H1 (cell line): Measurements from ENCODE around the gene CD72. TPM values are rescaled to one million over a fixed set of nuclear protein-coding genes. Genes with fewer than 3 reads are reported as not detected.

Experiments used
- ASH2L ChIP-seq: fragments of 200-600, 300-600 bp; sonication (generic); IDR thresholded peaks from one replicate; pipeline ENCODE4 v1.7.1; 2017; ENCODE audit warnings: low read length
- ATF2 ChIP-seq: IDR thresholded peaks from 2 replicates; pipeline ENCODE4 v1.6.1; 2012; ENCODE audit warnings: low read length, inconsistent platforms
- ATF3 ChIP-seq: IDR thresholded peaks from 2 replicates; pipeline ENCODE4 v1.6.1; 2011; ENCODE audit warnings: low read depth, mild to moderate bottlenecking, low read length; ENCODE audit not compliant: insufficient read depth
- BACH1 ChIP-seq: IDR thresholded peaks from 2 replicates; pipeline ENCODE4 v1.6.1; 2012; ENCODE audit warnings: low read length, improper control_type of control experiment
- CHD1 ChIP-seq: IDR thresholded peaks from 2 replicates; pipeline ENCODE4 v1.6.1; 2012; ENCODE audit warnings: low read depth, low read length, improper control_type of control experiment
- CREB1 ChIP-seq: IDR thresholded peaks from 2 replicates; pipeline ENCODE4 v1.6.1; 2012; ENCODE audit warnings: inconsistent platforms
- FOSL1 ChIP-seq: IDR thresholded peaks from 2 replicates; pipeline ENCODE4 v1.6.1; 2011; ENCODE audit warnings: mild to moderate bottlenecking, low read depth, low read length, moderate library complexity; ENCODE audit not compliant: insufficient read depth
- GABPA ChIP-seq: IDR thresholded peaks from 2 replicates; pipeline ENCODE4 v1.6.1; 2011; ENCODE audit warnings: mild to moderate bottlenecking, low read length, moderate library complexity, borderline replicate concordance; ENCODE audit not compliant: insufficient read depth
- GTF2F1 ChIP-seq: IDR thresholded peaks from 2 replicates; pipeline ENCODE4 v1.6.1; 2012; ENCODE audit warnings: low read depth, low read length, improper control_type of control experiment, borderline replicate concordance
- HDAC2 ChIP-seq, 2 experiments: fragments of 300-600 bp in 1 of 2; sonication (generic) in 1 of 2; IDR thresholded peaks; 2 replicates each; pipeline ENCODE4 v1.6.1; 2011 to 2012; ENCODE audit warnings: low read depth in 2 of 2, low read length in 2 of 2, mild to moderate bottlenecking in 2 of 2, moderate library complexity in 2 of 2, borderline replicate concordance in 1 of 2, inconsistent platforms in 1 of 2
- HDAC6 ChIP-seq: IDR thresholded peaks from one replicate; pipeline ENCODE4 v1.7.1; 2012; ENCODE audit warnings: low read depth, mild to moderate bottlenecking, inconsistent platforms, low read length, moderate library complexity
- JUN ChIP-seq: IDR thresholded peaks from 2 replicates; pipeline ENCODE4 v1.6.1; 2011; ENCODE audit warnings: low read depth, mild to moderate bottlenecking, improper control_type of control experiment, low read length
- MAX ChIP-seq: IDR thresholded peaks from 2 replicates; pipeline ENCODE4 v1.6.1; 2012; ENCODE audit warnings: inconsistent platforms
- PHF8 ChIP-seq: fragments of 200-600 bp; sonication (generic); conservative IDR thresholded peaks from 2 replicates; pipeline ENCODE4 v1.7.1; 2012; ENCODE audit warnings: low read depth, mild to moderate bottlenecking, inconsistent platforms, low read length, moderate library complexity
- POLR2A ChIP-seq, 2 experiments: IDR thresholded peaks; 1 replicate in 1 of 2; 2 replicates in 1 of 2; pipeline ENCODE4 v1.6.1; 2011; ENCODE audit warnings: low read depth in 2 of 2, low read length in 2 of 2, mild to moderate bottlenecking in 2 of 2; ENCODE audit errors: control extremely low read depth in 1 of 2
- POLR2AphosphoS5 ChIP-seq: IDR thresholded peaks from 2 replicates; pipeline ENCODE4 v1.6.1; 2011; ENCODE audit warnings: low read depth, low read length
- RAD21 ChIP-seq, 2 experiments: IDR thresholded peaks in 1 of 2; conservative IDR thresholded peaks in 1 of 2; 2 replicates each; pipeline ENCODE4 v1.6.1; 2011; ENCODE audit warnings: low read depth in 2 of 2, low read length in 2 of 2, improper control_type of control experiment in 1 of 2, inconsistent platforms in 1 of 2, mild to moderate bottlenecking in 1 of 2, moderate library complexity in 1 of 2
- SIRT6 ChIP-seq: IDR thresholded peaks from one replicate; pipeline ENCODE4 v1.7.1; 2012; ENCODE audit warnings: low read length, inconsistent platforms
- SP1 ChIP-seq: IDR thresholded peaks from 2 replicates; pipeline ENCODE4 v1.6.1; 2011; ENCODE audit warnings: low read depth, low read length
- SP4 ChIP-seq: IDR thresholded peaks from 2 replicates; pipeline ENCODE4 v1.6.1; 2012; ENCODE audit warnings: low read length, inconsistent platforms
- SUZ12 ChIP-seq: fragments of 200-600 bp; sonication (generic); IDR thresholded peaks from 2 replicates; pipeline ENCODE4 v1.6.1; 2012; ENCODE audit warnings: mild to moderate bottlenecking, inconsistent platforms, low read length, moderate library complexity, mixed read lengths
- TAF7 ChIP-seq: optimal IDR thresholded peaks from 2 replicates; pipeline ENCODE3; 2011; ENCODE audit warnings: low read depth, mild to moderate bottlenecking, inconsistent platforms, low read length, moderate library complexity, borderline replicate concordance
- polyA plus RNA-seq, 7 experiments: library from polyadenylated mRNA; depleted of rRNA in 3 of 7; stranded (reverse) in 5 of 7; unstranded in 2 of 7; fragments of >200 nt in 5 of 7; fragments of 200-250 nt in 2 of 7; gene quantifications; 1 replicate in 5 of 7; 2 replicates in 1 of 7; 4 replicates in 1 of 7; pipeline versions ENCODE4 v1.2.1 to v1.2.3, GENCODE V29; 2011 to 2013; ENCODE audit warnings: missing spikeins in 2 of 7, mixed read lengths in 2 of 7
- total RNA-seq: library from RNA; stranded (reverse); fragmentation: NEBNext Ultra II Directional; extraction: Animal tissue kit (Norgen Biotek cat#: 25700); gene quantifications from 2 replicates; pipeline ENCODE4 v1.2.1, GENCODE V29; 2021

CD72 gene
- total and polyA plus RNA-seq, 2 of the 8 experiments (the other 6 are each of a cell fraction or from before 2014, with no cell fraction given) = 4.0 to 4.5 TPM

- no peak for TF ChIP-seq SP1
- 0 out of 2 replicates have a peak, but pooled peaks have one; percentile 30 for TF ChIP-seq BACH1
- 0 out of 2 replicates have a peak, but pooled peaks have one; percentile 51 for TF ChIP-seq ATF3
- TF ChIP-seq CREB1 = peak; percentile 63
- TF ChIP-seq ASH2L = no peak
- TF ChIP-seq SP4 = no peak
- peak; percentile 39; the same call in 1 of the 2 replicates for TF ChIP-seq POLR2AphosphoS5
- TF ChIP-seq CHD1 = no peak
- TF ChIP-seq GABPA = no peak
- TF ChIP-seq HDAC2 (IDR thresholded peaks at IDR 0.05; ENCODE audit: borderline replicate concordance in 1 of 2, low read depth in 2 of 2, low read length in 2 of 2) = peak in 1 of 2 experiments; percentile 64; a peak in 1 of 4 replicates
- peak; percentile 56; the same call in 1 of the 2 replicates for TF ChIP-seq MAX
- no peak for TF ChIP-seq HDAC6
- no peak for TF ChIP-seq GTF2F1
- peak; percentile 76 for TF ChIP-seq PHF8
- no peak for TF ChIP-seq FOSL1
- no peak for TF ChIP-seq TAF7
- no peak for TF ChIP-seq SUZ12
- peak in 1 of 2 experiments; percentile 66; a peak in 1 of 3 replicates for TF ChIP-seq POLR2A (IDR thresholded peaks at IDR 0.05; ENCODE audit: control extremely low read depth in 1 of 2, low read depth in 2 of 2, low read length in 2 of 2)
- TF ChIP-seq SIRT6 = no peak
- TF ChIP-seq RAD21 (IDR thresholded peaks at IDR 0.05 in 1 of 2, conservative IDR thresholded peaks at IDR 0.05 in 1 of 2; ENCODE audit: low read depth in 2 of 2, low read length in 2 of 2) = peak; percentile 77 to 84
- TF ChIP-seq JUN = no peak
- no peak for TF ChIP-seq ATF2
Measured at GRCh38 chr9:35646533-35647265, 28.5 kb upstream of the CD72 start (continued).
